DOHH2 (cell line): Measurements from ENCODE around the gene NDUFC1.

Experiments used
- CTCF ChIP-seq: fragments of 200-600 bp; sonication (generic); IDR thresholded peaks from one replicate; pipeline ENCODE4 v1.5.1; 2014; ENCODE audit warnings: antibody characterized with exemption, mild to moderate bottlenecking, low read depth, low read length; ENCODE audit not compliant: poor library complexity, severe bottlenecking
- EZH2phosphoT487 ChIP-seq: fragments of 200-600 bp; sonication (generic); IDR thresholded peaks from 2 replicates; pipeline ENCODE4 v1.6.1; 2017; ENCODE audit warnings: borderline replicate concordance, mild to moderate bottlenecking, antibody characterized with exemption, low read length, moderate library complexity, mixed read lengths

GRCh38 chr4:139295206-139295941 is 6.9 kb downstream of the NDUFC1 start:
- no peak for TF ChIP-seq EZH2phosphoT487
- peak; percentile 85 for TF ChIP-seq CTCF
